22Rv1 (cell line): Measurements from ENCODE around the gene SETD2.

Experiments
- CTCF ChIP-seq: fragments of 450-650 bp; IDR thresholded peaks from 2 replicates; pipeline ENCODE4 v1.5.1; 2017; ENCODE audit warnings: mild to moderate bottlenecking
- ZFX ChIP-seq: fragments of 450-650 bp; IDR thresholded peaks from 2 replicates; pipeline ENCODE4 v1.6.1; 2017; ENCODE audit warnings: antibody characterized with exemption, borderline replicate concordance

GRCh38 chr3:47104259-47104658 lies 59.7 kb downstream of the SETD2 start:
- TF ChIP-seq CTCF (no peak), ZFX (no peak)
